ACC112 (cell line): ENCODE results near the gene PTPRB.

Experiments used
- H2AFZ ChIP-seq: fragments of 200-600 bp; sonication (generic); one replicate; pipeline ENCODE4 v1.6.0; 2017; ENCODE audit warnings: antibody characterized with exemption, low read length; ENCODE audit not compliant: unreplicated experiment
- H3K27ac ChIP-seq: fragments of 200-600 bp; sonication (generic); 2 replicates; pipeline ENCODE4 v1.5.1; 2014; ENCODE audit warnings: low read depth, mild to moderate bottlenecking, antibody characterized with exemption, low read length, moderate library complexity
- H3K27me3 ChIP-seq: fragments of 200-600 bp; sonication (generic); 2 replicates; pipeline ENCODE4 v1.6.1; 2014; ENCODE audit warnings: mild to moderate bottlenecking, antibody characterized with exemption, low read length, moderate library complexity, mixed read lengths; ENCODE audit not compliant: insufficient read depth
- H3K36me3 ChIP-seq: fragments of 200-600 bp; sonication (generic); 2 replicates; pipeline ENCODE4 v1.6.1; 2016; ENCODE audit warnings: mild to moderate bottlenecking, antibody characterized with exemption, low read length, moderate library complexity, mixed read lengths; ENCODE audit not compliant: insufficient read depth
- H3K4me1 ChIP-seq: fragments of 200-600 bp; sonication (generic); one replicate; pipeline ENCODE4 v1.6.1; 2016; ENCODE audit warnings: low read length, mixed read lengths; ENCODE audit not compliant: insufficient read depth, unreplicated experiment, control insufficient read depth
- H3K4me3 ChIP-seq: fragments of 200-600 bp; sonication (generic); 2 replicates; pipeline ENCODE4 v1.5.1; 2014; ENCODE audit warnings: mild to moderate bottlenecking, low read depth, low read length
- H3K79me2 ChIP-seq: fragments of 200-600 bp; sonication (generic); one replicate; pipeline ENCODE4 v1.6.0; 2016; ENCODE audit warnings: low read length; ENCODE audit not compliant: control insufficient read depth, unreplicated experiment, insufficient read depth

The PTPRB gene

GRCh38 chr12:70598467-70599193 is 38.6 kb downstream of the PTPRB start:
- no peak overlapping the region for H3K4me3 ChIP-seq
- no peaks in the 10 kb centered on the region for H3K27me3 ChIP-seq
- no peaks in the 10 kb centered on the region for H3K36me3 ChIP-seq
- H2AFZ ChIP-seq, result no peak overlapping the region
- no peaks in the 10 kb centered on the region for H3K79me2 ChIP-seq
- H3K27ac ChIP-seq, result no peak overlapping the region
- peaks cover 16% of the 10 kb centered on the region for H3K4me1 ChIP-seq

DNA sequence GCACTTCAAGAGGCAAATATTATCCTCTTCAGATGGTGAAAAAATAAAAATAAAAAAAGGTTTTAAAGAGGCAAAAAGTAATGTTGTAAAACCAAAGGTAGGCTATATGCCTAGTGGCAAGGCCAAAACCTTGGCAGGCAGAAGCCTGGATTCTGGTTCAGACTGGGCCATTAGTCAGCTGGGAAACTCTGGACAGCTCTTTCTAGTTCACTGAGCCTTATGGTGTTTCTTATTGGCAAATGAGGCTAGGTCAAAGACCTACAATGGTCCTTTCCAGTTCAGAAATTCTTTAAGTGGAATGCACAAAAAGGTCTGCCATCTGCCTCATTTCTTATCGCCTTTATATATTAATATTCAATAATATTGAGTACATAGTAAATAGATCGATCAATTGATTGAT is 44.6 kb downstream of the PTPRB start:
- no peak overlapping the region for H2AFZ ChIP-seq
- H3K4me3 ChIP-seq, result no peak overlapping the region
- H3K27me3 ChIP-seq, result no peaks in the 10 kb centered on the region
- no peaks in the 10 kb centered on the region for H3K4me1 ChIP-seq
- H3K36me3 ChIP-seq, result no peaks in the 10 kb centered on the region
- H3K27ac ChIP-seq, result no peak overlapping the region
- H3K79me2 ChIP-seq, result no peaks in the 10 kb centered on the region

DNA sequence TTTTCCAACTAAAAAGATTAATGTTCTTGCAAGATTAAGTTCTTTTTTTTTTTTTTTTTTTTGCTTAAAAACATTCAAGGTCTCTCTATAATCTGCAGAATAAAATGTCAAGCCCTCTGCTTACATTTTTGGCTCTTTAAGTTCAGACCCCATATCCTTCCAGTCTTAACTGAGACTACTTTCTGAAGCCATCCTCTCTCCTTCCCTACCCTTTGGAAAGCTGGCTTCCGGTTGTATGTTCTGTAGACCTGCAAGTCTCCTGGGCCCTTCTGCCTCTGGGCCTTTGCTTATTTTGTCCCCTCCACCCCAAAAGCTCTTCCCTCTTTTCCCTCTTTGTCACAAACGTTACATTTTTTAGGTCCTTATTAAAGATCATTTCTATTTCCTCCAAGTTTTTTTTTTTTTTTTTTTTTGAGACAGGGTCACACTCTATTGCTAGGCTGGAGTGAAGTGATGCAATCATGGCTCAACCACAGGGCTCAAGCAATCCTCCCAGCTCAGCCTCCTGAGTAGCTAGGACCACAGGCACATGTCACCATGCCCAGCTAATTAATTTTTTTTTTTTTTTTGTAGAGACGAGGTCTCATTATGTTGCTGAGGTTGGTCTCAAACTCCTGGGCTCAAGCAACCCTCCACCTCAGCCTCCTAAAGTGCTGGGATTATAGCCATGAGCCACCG is 46.5 kb downstream of the PTPRB start:
- no peak overlapping the region for H3K27ac ChIP-seq
- no peak overlapping the region for H2AFZ ChIP-seq
- H3K79me2 ChIP-seq, result no peaks in the 10 kb centered on the region
- H3K36me3 ChIP-seq, result no peaks in the 10 kb centered on the region
- H3K4me1 ChIP-seq, result no peaks in the 10 kb centered on the region
- no peak overlapping the region for H3K4me3 ChIP-seq
- H3K27me3 ChIP-seq, result no peaks in the 10 kb centered on the region

GRCh38 chr12:70590051-70590450 is 47.2 kb downstream of the PTPRB start:
- H2AFZ ChIP-seq, result peak overlapping the region; percentile 62
- no peaks in the 10 kb centered on the region for H3K4me1 ChIP-seq
- no peaks in the 10 kb centered on the region for H3K79me2 ChIP-seq
- H3K27me3 ChIP-seq, result no peaks in the 10 kb centered on the region
- H3K4me3 ChIP-seq, result no peak overlapping the region
- H3K27ac ChIP-seq, result no peak overlapping the region
- no peaks in the 10 kb centered on the region for H3K36me3 ChIP-seq

DNA sequence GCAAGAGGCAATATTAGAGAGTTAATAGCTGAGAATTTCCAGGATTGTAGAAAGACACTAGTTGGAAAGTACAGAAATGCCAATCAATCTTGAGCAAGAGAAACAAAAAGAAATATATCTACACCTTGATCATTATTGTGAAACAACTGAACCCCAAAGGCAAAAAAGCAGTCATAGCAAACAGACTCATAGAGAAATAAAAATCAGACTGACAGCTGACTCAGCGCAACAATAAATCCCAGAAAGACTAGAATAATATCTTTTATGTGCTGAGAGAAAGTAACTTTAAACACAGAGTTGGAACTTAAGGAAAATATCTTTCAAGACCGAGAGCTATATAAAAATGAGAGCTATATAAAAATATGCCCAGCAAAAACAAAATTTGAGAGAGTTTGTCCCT is 52.9 kb downstream of the PTPRB start:
- Histone ChIP-seq H2AFZ (no peak overlapping the region), H3K27me3 (no peaks in the 10 kb centered on the region), H3K4me1 (no peaks in the 10 kb centered on the region), H3K4me3 (no peak overlapping the region), H3K79me2 (no peaks in the 10 kb centered on the region), H3K27ac (no peak overlapping the region), H3K36me3 (peaks cover 3% of the 10 kb centered on the region; the same call in 1 of the 2 replicates)

DNA sequence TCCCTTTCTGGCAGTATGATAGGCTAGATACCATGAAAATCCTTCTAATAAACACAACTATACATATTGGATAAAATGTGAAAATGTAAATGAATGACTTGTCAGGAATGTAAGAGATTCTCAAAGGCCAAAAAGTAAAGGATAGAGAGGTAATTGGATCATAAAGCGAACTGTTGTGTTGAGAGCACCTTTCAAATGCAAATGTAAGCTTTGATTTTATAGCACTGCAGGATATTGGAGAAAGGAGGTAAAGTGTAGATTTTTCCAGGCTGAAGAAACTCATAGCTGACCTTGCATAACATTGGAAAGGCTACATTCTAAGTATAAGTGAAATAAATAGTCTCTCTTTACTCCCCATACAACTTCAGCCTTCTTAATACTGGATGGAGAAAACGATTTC is 54.0 kb downstream of the PTPRB start:
- Histone ChIP-seq H2AFZ (no peak overlapping the region), H3K79me2 (no peaks in the 10 kb centered on the region), H3K27me3 (no peaks in the 10 kb centered on the region), H3K27ac (no peak overlapping the region), H3K4me1 (no peaks in the 10 kb centered on the region), H3K36me3 (peaks cover 3% of the 10 kb centered on the region; the same call in 1 of the 2 replicates), H3K4me3 (no peak overlapping the region)

DNA sequence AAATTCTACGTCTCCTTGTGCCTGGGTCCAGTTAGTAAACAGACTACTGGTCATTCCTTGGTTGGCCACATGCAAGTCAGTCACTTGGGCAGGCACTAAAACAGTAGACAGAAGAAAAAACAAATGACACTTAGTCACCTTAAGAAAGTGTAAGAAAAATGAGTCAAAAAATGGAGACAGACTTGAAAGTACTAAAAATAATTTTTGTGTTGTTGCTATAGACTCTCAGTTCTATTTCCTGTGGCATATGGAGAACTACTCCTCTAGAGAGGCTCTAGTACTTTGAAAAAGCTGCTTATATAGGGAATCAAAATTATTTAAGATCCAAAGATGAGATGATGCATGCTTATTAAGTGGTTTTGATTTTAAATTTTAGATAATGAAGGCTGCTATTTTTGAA is 56.0 kb downstream of the PTPRB start:
- Histone ChIP-seq H3K4me3 (no peak overlapping the region), H3K36me3 (peaks cover 3% of the 10 kb centered on the region; the same call in 1 of the 2 replicates), H2AFZ (no peak overlapping the region)

GRCh38 chr12:70577283-70577634 is 60.0 kb downstream of the PTPRB start:
- no peak overlapping the region for H3K4me3 ChIP-seq
- H2AFZ ChIP-seq, result no peak overlapping the region
- no peaks in the 10 kb centered on the region for H3K4me1 ChIP-seq
- no peaks in the 10 kb centered on the region for H3K79me2 ChIP-seq
- no peaks in the 10 kb centered on the region for H3K36me3 ChIP-seq
- no peaks in the 10 kb centered on the region for H3K27me3 ChIP-seq
- no peak overlapping the region for H3K27ac ChIP-seq

More for the DNA sequence above, 56.0 kb downstream of the PTPRB start:
- Histone ChIP-seq H3K27ac (no peak overlapping the region), H3K27me3 (no peaks in the 10 kb centered on the region), H3K79me2 (no peaks in the 10 kb centered on the region), H3K4me1 (no peaks in the 10 kb centered on the region)

GRCh38 chr12:70576341-70577282 is 60.6 kb downstream of the PTPRB start:
- no peaks in the 10 kb centered on the region for H3K36me3 ChIP-seq
- no peaks in the 10 kb centered on the region for H3K79me2 ChIP-seq
- H2AFZ ChIP-seq, result no peak overlapping the region
- no peak overlapping the region for H3K27ac ChIP-seq
- no peaks in the 10 kb centered on the region for H3K4me1 ChIP-seq
- no peak overlapping the region for H3K4me3 ChIP-seq
- no peaks in the 10 kb centered on the region for H3K27me3 ChIP-seq

DNA sequence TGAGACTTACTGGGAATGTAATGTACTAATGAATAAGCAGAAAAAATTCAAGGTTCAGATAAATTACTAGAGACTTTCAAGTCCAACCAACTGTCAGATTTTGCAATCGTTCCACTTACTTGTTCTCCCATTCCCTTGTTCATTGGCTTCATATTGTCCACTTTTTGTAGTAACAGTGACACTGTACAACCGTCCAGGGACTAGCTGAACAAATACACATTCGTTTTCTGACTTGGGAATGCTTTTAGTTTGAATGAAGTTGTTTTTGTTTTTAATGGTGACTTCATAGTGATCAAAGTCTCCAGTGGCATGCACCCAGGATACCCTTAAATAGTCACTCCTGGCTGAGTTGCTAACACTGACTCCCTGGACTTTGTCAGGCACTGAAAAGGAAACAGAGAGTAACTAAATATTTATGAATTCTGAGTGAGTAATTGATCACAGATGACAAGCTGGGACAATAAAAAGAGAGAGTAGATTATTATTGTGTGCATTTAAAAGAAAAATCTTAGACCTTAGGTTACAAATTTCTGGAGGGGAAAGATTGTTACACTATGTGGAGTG is 65.4 kb downstream of the PTPRB start:
- no peaks in the 10 kb centered on the region for H3K27me3 ChIP-seq
- H3K27ac ChIP-seq, result no peak overlapping the region
- no peaks in the 10 kb centered on the region for H3K79me2 ChIP-seq
- no peaks in the 10 kb centered on the region for H3K36me3 ChIP-seq
- no peak overlapping the region for H3K4me3 ChIP-seq
- H3K4me1 ChIP-seq, result no peaks in the 10 kb centered on the region
- no peak overlapping the region for H2AFZ ChIP-seq
